ENCODE results near the gene SLC44A2. TPM values are rescaled to one million over a fixed set of nuclear protein-coding genes. Genes with fewer than 3 reads are reported as not detected.
"Not testable (repeated sequence)": the region's sequence is repeated elsewhere in the genome, so short reads cannot be mapped to it uniquely, and the experiment has no call there.

Gene SLC44A2
- total RNA-seq, 1 donor from 2014 or later = 129 TPM

GRCh38 chr19:10648360-10648759 is 23.0 kb downstream of the SLC44A2 start:
- no peak for DNase-seq (ENCODE audit: extremely low read depth, low read depth, low spot score)

GRCh38 chr19:10651851-10652250 is 26.5 kb downstream of the SLC44A2 start:
- no peak for DNase-seq (ENCODE audit: extremely low read depth, low read depth, low spot score)

- no peak for DNase-seq (ENCODE audit: extremely low read depth, low read depth, low spot score)
Measured at GRCh38 chr19:10653482-10653731, 28.1 kb downstream of the SLC44A2 start.

DNA sequence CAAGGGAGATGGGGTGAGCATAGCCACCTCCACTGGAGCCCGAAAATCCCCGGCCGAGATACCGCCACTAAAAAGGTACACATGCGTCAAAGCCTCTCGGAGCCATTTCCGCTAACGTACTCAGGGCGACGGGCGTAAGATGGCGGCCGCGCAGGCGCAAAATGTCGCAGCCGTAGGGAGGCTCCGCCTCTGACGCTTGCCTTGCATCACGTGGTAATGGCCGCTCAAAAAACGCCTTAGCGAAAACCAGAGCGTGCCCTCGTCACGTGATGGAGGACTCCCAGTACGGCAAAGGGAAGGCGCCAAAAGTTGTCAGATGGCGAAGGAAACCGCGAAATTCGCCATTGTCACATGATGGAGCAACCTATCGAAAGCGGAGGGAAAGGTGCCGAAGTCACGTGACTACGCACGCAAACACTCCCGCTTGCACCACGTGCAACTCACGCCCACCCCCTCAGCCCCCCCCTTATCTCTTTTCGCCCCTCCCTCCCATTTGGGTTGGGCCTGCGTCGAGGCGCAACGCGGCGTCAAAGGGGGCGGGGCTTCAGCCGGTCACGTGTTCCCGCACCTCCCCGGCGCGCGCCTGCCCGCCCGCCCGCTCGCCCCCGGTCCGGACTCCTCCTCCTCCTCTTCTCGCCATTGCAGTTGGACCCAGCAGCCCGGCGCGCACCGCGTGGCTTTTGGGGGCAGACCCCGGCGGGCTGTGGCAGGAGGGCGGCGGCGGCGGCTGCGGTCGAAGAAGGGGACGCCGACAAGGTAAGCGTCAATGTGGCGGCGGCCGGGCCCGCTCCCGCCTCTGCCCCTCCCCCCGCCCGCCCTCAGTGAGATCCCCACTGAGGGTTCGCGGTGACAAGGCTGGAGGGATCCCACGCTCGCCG is 28.6 kb downstream of the SLC44A2 start, which contains the start of gene ILF3:
TSS of gene ILF3 (plus strand) at position 615 of the 878 bp plus-strand sequence. CDS start 16,260 bp downstream, outside the sequence.
- peak; percentile 100 for DNase-seq (ENCODE audit: extremely low read depth, low read depth, low spot score)

DNA sequence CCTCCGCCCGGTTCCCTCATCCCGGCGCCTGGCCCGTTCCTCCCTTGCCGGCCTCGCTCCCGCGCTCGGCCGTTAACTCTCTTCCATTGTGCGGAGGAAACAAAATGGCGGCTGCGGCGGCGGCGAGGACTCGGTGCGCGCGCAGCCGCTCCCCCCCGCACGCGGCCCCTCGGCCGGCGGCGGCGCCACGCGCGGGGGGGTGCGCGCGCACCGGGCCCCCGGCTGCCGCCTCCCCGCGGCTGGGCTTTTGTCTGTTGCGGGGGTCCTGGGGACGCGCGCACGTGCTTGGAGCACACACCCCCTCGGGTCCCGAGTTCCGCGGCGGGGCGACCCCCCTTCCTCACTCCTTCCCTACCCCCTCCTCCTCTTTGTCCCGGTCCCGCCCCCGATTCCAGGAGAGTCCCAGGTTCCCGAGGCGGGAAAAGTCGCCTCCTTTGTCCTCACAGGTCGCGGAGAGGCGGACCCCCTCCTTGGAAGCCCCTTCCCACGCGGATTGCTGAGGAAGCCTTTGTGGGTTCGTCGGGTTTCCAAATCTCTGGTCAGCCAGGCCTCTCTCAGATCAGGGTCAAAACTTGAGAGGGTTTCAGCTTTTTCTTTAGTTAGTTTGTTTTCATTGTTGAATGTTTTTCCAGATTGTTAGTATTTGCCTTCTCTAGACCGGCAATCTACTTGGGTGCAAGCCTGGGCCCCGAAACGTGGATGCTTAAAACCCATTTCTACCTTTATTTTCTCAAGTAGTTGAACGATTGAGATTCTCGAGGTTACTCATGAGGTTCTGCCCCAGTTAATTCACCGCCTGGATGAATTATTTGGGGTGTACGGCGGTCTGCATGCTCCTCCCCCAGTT is 29.5 kb downstream of the SLC44A2 start:
- DNase-seq (ENCODE audit: extremely low read depth, low read depth, low spot score) = no peak

- DNase-seq (ENCODE audit: extremely low read depth, low read depth, low spot score) = no peak
Measured at GRCh38 chr19:10655457-10656312, 30.3 kb downstream of the SLC44A2 start.

DNA sequence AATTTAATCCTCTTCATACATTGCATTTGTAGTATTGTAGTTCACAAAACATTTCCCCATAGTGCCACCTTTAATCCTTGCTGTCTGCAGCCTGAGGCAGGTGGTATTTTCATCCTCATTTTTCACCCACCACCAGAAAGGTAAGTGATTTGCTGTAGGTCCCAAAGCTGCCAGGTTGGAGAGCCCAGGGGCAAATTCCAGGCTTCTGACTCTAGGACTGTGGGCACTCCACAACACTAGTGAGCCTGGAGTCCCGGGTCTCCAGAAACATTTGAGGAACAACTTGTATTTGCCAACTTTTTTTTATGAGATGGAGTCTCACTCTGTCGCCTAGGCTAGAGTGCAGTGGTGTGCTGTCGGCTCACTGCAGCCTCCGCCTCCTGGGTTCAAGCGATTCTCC is 35.0 kb downstream of the SLC44A2 start:
- no peak for DNase-seq (ENCODE audit: extremely low read depth, low read depth, low spot score)

DNA sequence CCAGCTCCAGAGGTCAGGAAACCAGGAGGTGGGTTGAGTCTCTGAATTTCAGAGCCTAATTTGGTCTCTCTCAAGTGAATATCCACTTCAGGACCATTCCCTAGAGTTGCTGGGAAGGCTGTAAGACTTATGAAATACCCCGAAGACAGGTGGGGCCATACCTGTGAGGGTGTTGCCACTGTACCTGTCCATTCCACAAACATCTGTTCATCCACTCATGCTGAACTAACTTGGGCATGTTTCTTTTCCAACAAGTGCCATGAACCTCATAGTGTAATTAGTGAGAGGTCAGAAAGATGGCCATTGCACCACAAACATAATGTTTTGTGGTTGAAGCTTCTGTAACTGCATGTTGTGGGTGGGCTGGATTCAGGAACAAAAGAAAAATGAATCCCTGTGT is 36.6 kb downstream of the SLC44A2 start:
- no peak for DNase-seq (ENCODE audit: extremely low read depth, low read depth, low spot score)

- no peak for DNase-seq (ENCODE audit: extremely low read depth, low read depth, low spot score)
Measured at GRCh38 chr19:10662384-10663251, 37.3 kb downstream of the SLC44A2 start.

DNA sequence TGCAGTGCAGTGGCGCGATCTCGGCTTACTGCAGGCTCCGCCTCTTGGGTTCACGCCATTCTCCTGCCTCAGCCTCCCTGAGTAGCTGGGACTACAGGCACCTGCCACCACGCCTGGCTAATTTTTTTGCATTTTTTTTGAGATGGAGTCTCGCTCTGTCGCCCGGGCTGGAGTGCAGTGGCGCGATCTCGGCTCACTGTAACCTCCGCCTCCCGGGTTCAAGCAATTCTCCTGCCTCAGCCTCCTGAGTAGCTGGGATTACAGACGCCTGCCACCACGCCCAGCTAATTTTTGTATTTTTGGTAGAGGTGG is 37.9 kb downstream of the SLC44A2 start:
- DNase-seq (ENCODE audit: extremely low read depth, low read depth, low spot score) = not testable (repeated sequence)

GRCh38 chr19:10667867-10668266 is 42.5 kb downstream of the SLC44A2 start:
- DNase-seq (ENCODE audit: extremely low read depth, low read depth, low spot score) = no peak

- no peak for DNase-seq (ENCODE audit: extremely low read depth, low read depth, low spot score)
Measured at GRCh38 chr19:10669246-10669645, 43.9 kb downstream of the SLC44A2 start.

DNA sequence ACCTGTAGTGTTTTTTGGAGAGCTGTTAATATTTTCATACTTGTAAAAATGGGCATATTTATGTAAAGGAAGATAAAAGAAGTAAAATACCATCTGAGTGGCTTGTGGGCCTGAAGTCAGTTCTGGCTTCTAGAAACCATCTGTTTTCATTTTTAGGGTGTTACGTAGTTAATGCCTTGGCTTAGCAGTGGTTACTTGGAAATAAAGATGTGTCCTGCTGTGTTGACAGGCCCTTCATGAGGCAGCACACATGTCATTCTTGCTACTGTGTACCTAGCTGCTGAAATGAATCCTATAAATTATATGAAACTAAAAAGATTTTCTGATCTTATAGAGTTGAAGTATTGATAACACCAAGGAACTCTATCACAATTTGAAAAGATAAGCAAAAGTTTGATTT is 44.8 kb downstream of the SLC44A2 start:
- no peak for DNase-seq (ENCODE audit: extremely low read depth, low read depth, low spot score)

DNA sequence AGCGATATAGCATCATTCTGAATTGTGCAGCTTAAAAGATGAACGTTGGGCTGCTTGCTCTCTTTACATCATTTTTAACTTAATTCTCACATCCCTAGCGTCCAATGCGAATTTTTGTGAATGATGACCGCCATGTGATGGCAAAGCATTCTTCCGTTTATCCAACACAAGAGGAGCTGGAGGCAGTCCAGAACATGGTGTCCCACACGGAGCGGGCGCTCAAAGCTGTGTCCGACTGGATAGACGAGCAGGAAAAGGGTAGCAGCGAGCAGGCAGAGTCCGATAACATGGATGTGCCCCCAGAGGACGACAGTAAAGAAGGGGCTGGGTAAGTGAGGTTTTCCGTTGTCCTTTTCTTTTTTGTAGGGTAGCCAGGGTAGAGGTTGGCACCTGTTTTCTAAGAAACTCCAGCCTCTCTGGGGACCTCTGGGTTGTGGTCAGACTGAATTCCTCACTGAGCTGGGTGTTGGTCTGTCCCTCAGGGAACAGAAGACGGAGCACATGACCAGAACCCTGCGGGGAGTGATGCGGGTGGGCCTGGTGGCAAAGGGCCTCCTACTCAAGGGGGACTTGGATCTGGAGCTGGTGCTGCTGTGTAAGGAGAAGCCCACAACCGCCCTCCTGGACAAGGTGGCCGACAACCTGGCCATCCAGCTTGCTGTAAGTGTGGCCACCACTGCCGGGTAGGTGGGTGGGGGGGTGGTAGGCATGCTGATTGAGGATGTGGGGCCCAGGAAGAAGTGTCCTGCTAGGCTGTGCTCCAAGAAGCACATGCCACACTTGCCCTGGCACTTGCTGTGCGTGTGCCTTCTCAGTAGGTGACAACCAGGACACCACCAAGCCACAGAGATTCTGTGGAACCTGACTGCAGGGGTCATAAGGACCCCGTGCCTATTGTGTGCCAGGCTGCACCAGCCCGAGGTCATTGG is 45.8 kb downstream of the SLC44A2 start:
- no peak for DNase-seq (ENCODE audit: extremely low read depth, low read depth, low spot score)

GRCh38 chr19:10671922-10672321 is 46.6 kb downstream of the SLC44A2 start:
- not testable (repeated sequence) for DNase-seq (ENCODE audit: extremely low read depth, low read depth, low spot score)

- not testable (repeated sequence) for DNase-seq (ENCODE audit: extremely low read depth, low read depth, low spot score)
Measured at GRCh38 chr19:10675214-10675613, 49.9 kb downstream of the SLC44A2 start.

DNA sequence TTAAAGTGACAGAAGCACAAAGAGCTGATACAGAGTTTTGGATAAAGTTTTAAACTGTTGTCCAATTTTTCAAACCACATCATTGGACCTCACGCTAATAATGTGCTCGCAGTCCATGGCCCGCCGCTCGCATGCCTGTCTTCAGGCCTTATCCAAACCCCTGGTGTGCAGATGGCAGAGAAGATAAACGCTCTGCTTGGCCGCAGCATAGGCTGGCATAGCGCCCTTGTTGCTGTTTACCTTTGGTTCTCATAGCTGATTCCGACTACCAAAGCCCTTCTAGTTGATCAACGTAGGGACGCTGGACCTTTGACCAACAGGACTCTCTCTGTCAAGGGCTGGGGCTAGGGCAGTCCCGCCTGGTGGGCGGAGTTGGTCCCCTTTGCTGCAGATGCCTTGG is 52.4 kb downstream of the SLC44A2 start:
- no peak for DNase-seq (ENCODE audit: extremely low read depth, low read depth, low spot score)

DNA sequence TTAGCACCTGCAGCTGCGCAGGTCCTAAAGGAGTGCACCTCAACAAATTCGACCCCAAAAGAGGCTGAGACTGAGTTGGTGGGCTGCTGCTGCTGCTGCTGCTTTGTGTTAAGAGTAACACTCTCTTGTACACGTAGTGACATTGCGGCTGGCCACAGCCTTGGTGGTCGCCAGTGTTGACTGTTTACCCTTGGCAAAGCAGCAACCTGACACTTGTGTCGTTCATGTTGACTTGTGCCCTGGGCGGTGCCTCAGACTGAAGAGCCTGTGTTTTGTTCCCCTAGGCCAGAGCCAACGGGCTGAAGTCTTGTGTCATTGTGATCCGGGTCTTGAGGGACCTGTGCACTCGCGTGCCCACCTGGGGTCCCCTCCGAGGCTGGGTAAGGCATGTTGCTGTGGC is 53.5 kb downstream of the SLC44A2 start:
- no peak for DNase-seq (ENCODE audit: extremely low read depth, low read depth, low spot score)

DNA sequence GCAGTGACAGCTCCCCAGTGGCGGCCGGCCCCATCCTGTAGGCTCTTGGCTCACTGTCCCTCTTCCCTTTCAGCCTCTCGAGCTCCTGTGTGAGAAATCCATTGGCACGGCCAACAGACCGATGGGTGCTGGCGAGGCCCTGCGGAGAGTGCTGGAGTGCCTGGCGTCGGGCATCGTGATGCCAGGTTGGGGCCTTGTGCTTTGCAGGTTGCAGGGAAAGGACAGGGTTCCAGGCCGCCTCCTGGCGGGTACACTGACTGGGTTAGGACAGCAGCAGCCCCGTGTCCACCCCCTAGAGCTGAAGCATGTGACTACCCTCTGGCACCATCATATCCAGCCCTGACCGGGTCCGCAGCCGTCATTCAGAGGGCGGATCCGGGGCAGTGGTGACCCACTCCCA is 54.4 kb downstream of the SLC44A2 start:
- DNase-seq (ENCODE audit: extremely low read depth, low read depth, low spot score) = no peak
